GM04504 (cell line): Measurements from ENCODE around the gene SFXN5.
"Not testable (repeated sequence)": the region's sequence is repeated elsewhere in the genome, so short reads cannot be mapped to it uniquely, and the experiment has no call there.

Source experiments
- DNase-seq: peaks from one replicate; pipeline ENCODE4 v3.0.0-alpha.2; 2012; ENCODE audit warnings: low read depth

SFXN5 gene, protein sequence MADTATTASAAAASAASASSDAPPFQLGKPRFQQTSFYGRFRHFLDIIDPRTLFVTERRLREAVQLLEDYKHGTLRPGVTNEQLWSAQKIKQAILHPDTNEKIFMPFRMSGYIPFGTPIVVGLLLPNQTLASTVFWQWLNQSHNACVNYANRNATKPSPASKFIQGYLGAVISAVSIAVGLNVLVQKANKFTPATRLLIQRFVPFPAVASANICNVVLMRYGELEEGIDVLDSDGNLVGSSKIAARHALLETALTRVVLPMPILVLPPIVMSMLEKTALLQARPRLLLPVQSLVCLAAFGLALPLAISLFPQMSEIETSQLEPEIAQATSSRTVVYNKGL

DNA sequence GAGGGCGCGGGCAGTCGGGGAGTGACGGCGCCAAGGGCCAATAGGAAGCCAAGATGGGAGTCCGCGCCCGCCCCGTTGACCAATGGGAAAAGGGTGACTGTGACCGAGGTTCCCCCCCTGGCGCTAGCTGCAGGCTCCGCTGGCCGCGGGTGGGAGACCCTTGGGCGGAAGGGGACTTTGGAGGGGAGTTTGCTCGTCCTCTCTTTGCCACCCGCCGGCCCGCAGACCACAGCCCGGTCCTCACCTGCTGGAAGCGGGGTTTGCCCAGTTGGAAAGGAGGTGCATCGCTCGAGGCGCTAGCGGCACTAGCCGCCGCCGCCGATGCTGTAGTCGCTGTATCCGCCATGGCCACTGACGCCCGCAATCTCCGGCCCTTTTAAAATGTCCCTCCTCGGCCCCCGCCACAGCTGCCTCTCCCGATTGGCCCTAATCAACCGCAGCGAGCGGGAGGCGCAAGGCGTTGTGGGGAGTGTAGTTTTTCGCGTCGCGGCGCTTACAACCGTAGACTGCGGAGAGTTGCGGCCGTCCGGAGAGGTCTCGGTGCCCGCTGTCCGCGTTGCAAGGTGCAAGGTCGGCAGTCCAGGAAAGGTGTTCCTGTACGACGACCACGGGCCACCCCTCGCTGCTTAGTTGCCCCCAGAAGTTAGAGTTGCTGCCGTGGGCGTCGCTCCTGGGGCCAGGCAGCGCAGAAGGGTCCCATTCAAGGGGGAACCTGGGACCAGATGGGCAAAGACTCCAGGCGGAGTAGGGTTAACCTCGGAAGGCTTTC is at the start of gene SFXN5:
TSS of gene SFXN5 (minus strand) at position 353 of the 769 bp plus-strand sequence. CDS start at position 346, 7 bp downstream.
- DNase-seq = peak; percentile 93

DNA sequence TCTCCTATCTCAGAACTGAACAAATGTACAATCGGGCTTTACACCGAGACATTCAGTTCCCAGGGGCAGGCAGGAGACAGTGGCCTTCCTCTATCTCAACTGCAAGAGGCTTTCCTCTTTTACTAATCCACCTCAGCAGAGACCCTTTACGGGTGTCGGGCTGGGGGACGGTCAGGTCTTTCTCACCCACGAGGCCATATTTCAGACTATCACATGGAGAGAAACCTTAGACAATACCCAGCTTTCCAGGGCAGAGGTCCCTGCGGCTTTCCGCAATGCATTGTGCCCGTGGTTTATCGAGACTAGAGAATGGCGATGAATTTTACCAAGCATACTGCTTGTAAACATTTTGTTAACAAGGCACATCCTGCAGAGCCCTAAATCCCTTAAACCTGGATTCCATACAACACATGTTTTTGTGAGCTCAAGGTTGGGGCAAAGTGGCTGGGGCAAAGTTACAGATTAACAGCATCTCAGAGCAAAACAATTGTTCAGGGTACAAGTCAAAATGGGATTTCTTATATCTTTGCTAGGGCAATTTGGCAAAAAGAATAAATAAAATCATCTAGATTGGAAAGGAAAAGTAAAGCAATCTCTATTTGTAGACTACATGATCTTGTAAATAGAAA is 48.2 kb upstream of the SFXN5 start:
- DNase-seq = not testable (repeated sequence)

DNA sequence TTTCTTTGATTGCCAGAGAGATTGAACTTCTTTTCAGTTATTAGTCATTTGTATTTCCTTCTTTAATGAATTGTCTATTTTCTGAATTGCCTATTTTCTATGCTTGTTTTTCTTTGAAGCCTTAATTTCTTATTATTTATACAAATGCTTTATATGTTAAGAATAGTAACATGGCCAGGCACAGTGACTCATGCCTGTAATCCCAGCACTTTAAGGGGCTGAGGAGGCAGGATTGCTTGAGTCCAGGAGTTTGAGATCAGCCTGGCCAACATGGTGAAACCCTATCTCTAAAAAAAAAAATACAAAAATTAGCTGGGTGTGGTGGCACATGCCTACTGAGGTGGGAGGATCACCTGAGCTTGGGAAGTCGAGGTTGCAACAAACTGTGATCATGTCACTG is 45.9 kb upstream of the SFXN5 start:
- DNase-seq = no peak

DNA sequence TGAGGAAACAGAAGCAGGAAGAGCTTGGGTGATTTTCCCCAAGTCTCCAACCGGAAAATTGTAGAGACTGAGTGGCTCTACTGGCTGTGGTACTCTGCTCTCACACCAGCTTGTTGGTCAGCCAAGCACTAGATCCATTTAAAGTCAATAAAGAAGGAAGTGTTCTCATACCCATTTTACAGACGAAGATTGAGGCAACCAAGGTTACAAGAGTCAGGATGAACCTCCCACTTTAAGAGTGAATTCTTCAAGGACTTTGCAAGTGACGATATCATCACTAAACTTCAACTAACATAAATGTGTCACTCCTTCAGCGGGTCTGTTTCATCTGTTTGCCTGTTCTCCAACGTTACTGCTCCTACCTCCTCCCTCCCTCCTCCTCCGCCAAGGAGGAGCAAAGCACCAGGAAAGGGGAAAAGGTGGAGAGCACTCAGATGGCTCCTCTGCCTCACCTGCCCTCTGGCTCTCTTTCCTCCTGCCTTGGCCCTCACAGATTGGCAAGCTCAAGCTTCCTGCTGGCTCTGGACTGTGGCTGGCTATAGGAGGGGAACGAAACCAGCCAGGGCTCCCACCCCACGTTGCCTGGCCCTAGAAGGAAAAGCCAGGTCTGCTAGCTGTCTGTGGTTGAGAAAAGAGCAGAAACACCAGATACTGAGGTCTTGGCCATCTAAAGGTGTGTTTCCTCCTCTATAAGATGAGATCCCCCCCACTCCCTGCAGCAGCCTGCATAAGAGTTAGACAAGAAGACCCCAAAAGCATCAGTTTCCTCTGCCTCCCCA is 44.9 kb upstream of the SFXN5 start:
- DNase-seq = no peak

DNA sequence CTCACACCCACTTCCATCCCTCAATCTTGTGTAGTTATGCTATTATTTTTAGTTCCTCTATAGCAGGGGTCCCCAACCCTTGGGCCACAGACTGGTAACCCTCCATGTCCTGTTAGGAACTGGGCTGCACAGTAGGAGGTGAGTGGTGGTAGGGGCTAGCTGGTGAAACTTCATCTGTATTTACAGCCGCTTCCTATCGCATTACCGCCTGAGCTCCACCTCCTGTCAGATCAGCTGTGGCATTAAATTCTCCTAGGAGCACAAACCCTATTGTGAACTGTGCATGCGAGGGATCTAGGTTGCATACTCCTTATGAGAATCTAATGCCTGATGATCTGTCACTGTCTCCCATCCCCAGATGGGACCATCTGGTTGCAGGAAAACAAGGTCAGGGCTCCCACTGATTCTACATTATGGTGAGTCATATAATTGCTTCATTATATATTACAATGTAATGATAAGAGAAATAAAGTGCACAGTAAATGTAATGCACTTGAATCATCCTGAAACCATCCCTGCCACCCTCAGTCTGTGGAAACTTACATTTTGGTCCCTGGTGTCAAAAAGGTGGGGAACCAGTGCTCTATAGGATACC is 42.9 kb upstream of the SFXN5 start:
- no peak for DNase-seq

DNA sequence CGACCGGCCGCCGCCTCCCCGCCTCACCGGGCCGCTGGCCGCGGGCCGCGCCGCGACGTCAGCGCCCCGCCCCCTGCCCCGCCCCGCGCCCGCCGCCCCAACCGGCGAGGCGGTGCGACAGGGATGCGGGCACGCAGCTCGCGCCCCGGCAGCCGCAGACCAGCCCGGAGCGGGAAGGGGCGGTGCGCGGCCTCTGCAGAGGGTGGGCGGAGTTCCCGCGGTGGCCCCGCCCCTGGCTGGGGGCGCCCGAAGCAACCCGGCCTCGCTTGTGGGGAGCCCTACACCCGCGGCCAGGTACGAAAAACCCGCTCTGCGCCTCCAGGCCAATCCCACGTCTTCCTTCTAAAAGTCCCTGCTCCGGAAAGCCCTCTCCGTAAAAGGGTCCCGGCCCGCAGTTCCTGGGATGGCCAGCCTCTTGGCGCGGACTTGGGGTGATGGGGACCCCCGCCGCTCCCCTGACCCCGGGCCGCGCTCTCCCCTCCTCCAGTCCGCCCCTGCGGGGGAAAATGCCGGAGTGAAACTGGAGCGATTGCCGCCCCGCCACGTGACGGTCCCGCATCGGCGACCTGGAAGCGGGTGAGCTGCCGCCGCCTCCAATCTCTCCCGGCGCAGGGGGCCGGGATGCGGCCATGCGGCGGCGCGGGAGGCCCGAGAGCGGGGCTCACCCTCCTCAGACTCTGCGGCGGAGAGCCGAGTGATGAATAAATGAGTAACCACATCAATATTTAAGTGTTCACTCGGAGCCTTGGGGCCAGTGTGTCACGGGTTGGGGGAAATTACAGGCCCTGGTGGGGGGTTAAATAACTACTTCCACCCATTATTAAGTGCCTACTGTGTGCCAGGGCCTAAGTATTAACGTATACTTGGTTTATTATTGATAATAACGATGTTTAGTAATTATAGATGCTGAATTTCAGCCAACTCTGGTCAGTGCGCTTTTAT is 41.7 kb upstream of the SFXN5 start, which contains the start of gene RAB11FIP5:
TSS of gene RAB11FIP5 (minus strand) at position 36 of the 942 bp plus-strand sequence. CDS start 171 bp downstream, outside the sequence.
- peak; percentile 63 for DNase-seq

DNA sequence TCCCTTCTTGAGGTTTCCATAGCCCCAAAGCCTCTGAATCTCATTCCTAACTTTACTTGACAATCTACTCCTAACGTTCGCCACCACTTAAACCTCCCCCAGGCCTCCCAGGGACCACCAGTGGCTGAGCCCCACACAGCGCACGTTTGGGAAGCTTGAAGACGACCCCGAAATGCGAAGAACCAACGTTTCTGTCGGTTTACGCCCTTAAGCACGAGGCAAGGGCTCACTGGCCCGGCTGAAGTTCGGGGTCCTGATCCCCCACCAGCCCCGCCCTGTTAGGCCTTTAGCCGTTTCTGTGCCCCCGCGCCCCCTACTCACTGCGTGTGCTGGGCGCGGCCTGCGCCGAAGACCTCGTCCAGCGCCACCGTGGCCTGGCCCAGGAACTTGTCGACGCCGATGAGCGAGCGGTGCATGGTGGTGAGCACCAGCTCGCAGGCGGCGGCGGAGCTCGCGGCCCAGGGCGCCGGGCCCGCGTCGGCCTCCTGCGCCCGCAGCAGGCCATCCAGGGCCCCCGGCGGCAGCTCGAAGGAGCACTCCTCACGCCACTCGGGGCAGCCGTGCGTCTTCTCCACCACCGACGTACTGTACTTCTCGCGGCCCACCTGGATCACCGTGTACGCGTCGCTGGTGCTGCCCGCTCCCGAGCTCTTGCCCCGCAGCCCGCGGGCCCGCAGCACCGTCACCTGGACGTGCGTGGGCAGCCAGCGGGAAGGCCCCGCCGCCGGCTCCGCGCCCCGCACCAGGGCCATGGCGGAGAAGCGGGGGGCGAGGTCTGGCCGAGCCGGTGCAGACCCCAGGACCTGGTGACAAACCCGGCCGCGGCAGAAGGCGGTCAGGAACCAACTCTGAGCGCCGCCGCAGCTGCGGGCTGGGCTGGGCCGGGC is 40.8 kb upstream of the SFXN5 start:
- no peak for DNase-seq

DNA sequence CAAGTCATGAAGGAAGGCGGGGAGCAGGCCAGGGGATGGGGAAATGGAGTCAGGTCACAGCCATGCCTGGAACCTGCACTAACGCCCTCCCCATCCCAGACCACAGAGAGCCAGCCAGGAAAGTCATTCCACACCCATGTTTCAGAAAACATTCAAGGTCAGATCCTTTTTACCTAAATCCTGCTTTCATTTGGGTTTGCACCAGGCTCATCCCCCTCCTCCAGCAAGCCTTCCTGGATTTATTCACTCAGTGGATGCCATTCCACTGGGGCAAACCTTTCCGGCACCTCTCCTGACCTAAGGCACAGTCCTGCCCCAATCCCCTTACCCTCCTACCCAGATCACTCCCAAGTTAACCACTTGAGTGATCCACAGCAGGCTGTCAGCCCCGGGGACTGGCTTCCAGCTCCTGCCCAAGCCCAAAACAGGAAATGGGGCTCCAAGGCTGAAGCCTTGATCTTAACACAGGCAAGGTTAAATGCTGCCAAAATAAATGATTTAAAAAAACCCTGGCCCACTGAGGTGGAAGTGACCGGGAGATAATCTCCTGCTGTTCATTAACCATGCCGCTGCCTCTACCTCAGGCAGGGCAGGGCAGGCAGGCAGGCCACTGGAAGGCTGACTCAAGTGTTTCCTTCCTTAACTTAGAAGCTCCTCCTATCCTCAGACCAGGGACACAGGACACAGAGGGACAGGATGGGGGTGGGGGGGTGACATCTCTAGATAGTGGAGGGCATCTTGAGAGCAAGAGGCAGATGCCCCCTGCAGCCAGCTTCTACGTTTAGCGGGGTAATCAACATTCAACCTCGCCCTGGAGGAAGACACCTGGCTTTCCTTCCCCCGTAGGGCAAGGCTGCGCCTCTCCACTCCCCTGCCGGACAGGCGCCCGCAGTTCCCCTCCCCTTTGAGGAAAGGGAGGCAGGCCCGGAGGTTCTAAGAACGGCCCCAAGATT is 39.8 kb upstream of the SFXN5 start:
- no peak for DNase-seq

DNA sequence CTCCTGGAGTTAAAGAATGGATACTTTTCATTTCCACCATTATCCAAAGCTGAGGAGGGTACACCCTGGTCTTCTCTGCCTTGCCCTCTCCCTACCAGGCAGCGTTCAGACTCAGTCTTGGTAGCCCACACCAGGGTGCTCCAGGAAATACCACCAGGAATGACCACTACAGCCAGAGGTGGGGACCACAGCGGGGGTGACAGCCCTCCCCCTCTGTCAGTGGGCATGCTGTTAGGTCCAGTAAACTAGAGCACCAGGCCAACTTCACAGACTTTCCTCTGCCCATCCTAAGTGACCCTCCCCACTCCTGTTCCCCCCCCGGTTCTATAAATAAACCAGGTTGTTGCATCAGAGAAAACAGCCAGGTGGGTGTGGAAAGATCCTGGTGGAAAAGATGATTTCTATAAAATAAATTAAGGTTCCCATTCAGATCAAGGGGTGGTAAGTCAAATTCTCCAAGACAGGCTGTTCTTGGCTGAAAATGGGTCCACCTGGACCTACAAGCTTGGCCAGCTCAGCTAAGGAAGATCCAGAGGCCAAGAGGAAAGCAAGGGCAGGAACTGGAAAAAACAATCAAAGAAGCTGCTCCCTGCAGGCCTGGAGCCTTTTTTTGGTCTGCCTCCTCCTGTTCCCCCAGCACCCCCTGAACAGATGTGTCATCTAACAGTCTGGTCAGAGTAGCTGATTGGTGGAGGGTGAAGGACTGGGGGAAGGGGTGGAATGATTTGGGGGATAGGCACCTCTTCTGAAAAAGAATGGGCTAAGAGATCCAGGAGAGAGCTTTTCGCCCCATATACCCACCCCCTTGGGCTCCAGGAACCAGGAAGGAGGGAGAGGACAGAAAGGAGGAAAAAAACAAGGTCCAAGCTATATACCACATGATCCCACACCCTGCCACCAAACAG is 38.9 kb upstream of the SFXN5 start:
- no peak for DNase-seq

DNA sequence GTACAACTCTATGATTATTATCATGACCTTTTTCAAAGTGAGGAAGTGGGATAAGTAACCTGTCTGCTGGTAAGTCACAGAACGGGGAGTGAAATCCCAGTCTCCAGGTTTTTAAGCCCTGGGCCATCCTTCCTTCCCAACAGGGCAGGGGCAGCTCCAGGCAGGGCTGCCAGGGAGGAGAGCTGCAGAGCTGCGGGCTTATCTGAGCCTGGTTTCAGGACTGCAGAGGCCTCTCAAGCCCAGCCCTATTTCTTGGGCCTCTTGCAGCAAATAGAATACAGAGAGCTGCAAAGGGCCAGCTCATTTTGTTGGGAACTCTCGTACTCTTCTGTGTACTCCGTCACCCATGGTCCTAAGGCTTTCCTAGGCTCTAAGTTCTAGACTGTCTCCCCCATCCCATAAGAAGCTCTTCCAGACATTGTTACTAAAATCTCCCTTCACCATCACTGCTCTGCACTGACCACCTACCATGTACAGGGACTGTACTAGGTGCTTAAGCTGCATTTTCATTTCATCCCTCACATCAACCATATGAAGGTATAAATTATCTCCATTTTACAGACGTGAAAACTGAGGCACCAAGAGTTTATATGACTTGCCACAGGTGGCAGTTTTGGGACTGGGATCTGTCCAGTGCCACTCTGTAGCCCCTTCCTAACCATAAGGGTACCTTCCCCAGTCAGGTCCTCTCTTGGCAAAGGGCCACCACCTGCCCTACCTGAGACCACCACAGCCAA is 38.1 kb upstream of the SFXN5 start:
- no peak for DNase-seq

DNA sequence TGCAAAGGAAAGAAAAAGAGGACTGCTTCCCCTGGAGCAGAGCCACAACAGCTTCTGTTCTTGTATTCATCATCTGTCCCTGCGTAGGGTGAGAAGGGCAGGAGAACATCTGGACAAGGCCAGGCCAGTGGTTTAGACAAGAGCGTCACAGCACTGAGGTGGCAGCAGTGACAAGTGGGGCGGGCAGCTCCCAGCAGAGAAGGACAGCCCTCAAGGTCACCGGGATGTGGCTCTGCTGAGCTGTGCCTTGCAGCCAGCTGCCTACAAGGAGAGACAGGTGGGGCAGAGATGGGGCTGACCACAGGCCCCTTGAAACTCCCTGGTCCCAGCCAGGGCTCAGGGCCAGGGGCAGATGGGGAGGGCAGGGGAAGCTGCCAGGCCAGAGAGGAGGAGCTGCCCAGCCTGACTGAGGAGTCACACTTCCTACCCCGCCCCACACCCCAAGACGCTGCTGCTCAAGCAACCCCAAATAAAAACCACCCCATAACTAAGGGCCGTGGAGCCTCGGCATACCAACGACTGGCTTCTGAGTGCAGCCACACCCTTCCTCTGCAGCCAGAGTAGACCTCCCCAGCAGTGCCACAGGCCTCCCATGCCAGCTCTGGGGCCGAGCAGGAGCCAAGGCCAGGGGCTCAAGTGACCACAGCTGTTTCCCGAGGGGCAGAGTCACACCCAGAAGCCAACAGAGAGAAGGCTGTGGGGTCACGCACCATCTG is 35.9 kb upstream of the SFXN5 start:
- no peak for DNase-seq

DNA sequence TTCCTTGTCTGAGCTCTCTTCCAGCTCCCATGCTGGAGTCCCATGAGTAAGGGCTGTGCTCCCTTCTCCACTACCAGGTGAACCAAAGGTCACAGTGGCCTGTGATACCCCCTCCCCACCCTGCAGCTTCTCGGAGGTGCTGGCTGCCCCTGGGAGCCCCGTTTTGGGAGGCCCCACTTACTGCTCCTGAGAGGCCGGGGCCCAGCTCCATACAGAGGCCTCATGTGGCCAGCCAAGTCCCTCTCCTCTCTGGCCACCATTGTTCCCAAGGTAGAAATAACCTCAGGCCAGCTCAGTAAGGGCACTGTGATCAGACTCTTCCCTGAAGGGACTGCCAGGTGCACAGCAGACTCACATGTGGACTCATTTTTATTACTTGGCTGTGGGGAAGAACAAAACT is 35.3 kb upstream of the SFXN5 start:
- no peak for DNase-seq

DNA sequence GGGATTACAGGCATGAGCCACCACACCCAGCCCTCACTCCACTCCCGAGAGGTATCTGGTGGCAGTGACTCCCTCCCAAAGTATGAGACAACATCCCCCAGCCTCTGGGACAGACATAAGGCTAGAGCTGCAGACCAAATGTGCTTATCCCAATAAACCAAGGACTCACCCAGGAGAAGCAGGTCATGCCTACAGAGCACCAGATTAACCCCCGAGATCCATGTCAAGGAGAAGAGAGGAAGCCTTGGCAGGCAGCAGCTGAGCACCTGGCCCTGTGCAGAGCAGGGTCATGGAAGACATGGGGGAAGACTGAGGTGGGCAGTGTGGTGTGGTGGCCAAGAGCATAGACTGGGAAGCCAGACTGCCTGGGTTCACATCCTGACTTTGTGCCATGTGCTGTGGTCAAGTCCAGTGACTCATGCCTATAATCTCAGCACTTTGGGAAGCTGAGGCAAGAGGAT is 34.0 kb upstream of the SFXN5 start:
- no peak for DNase-seq

DNA sequence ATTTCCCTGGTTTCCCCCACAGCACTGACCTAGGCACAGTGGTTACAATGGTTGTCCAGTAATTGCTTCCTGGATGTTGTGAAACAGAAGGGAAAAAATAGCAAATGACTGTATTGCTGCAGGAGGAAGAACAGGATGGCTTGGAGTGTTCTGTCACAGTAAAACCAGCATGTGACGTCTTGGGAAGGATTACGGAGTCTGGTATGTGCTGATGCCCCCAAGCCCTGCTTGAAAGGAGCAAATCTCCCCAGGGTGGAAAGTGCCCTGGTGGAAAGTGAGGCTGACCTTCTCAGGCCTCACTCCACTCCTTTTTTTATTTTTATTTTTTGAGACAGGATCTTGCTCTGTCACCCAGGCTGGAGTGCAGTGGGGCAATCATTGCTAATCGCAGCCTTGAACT is 33.4 kb upstream of the SFXN5 start:
- DNase-seq = no peak

DNA sequence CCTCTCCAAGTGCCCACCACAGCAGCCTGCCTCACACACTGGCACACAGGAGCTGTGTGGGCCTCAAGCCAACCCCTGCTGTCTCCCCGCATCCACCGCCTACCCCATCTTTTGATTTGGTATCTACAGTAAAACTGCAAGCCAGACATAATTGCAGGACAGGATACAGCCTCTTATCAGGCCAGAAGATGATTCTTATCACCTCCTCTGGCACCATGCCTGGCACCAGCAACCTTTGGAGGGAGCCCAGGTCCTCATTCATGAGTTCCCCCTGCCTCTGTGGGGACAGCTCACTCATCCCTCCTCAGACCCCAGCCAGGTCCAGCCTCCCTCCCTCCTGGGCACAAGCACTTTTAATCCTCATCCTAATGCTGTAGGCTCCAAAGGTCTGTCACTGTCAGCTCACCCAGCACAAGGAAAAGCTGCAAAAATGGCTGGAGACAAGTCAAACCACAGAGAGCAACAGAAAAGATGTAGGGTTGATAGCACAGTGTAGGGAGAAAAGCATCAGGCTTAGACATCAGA is 31.6 kb upstream of the SFXN5 start:
- DNase-seq = no peak
